Measurements from ENCODE around the gene HYAL2. TPM values are rescaled to one million over a fixed set of nuclear protein-coding genes. Genes with fewer than 3 reads are reported as not detected.

HYAL2 gene
- total RNA-seq, 1 donor from 2014 or later: 48.4 TPM

DNA sequence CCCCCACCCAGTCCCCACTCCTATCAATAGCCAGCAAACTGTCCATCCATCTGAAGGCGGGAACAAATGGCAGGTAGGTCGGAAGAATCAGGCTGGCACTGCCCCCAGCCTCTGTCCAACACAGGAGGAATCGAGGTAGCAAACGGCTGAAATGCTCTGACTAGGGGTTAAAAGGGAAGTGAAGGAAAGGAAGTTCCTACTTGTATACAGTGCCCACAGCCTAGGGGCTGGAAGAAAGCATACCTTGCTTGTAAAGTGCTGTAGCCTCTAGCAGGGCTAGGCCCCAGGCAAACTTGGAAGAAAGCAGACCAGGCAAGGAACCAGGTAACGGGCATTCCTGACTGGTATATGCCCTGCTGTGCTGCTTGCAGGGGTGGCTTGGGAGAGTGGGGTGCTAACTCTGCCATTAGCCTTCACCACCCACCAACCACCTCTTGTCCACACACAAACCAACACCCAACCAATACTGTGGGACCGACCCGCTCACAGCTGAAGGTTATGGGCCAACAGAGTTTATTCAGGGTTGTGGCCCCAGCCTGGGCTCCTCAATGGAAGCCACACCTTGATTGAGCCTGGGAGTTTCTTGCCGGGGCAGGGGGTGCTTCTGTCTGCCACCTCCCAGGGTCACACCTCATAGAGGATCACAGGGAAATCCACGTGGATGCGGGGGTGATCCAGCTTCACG, 3.1 kb upstream of the HYAL2 start:
- Mint-ChIP-seq H3K27me3 (ENCODE audit: unreplicated experiment) (peaks cover 3% of the 10 kb centered on the region), H3K27ac (ENCODE audit: unreplicated experiment) (no peak overlapping the region), H3K36me3 (ENCODE audit: unreplicated experiment) (no peaks in the 10 kb centered on the region), H3K4me1 (ENCODE audit: low read depth, unreplicated experiment) (peaks cover 6% of the 10 kb centered on the region), H3K4me3 (ENCODE audit: unreplicated experiment) (no peak overlapping the region), H3K9me3 (ENCODE audit: unreplicated experiment) (peaks cover 6% of the 10 kb centered on the region)
- no peak for DNase-seq
- TF ChIP-seq, protein P1, sequence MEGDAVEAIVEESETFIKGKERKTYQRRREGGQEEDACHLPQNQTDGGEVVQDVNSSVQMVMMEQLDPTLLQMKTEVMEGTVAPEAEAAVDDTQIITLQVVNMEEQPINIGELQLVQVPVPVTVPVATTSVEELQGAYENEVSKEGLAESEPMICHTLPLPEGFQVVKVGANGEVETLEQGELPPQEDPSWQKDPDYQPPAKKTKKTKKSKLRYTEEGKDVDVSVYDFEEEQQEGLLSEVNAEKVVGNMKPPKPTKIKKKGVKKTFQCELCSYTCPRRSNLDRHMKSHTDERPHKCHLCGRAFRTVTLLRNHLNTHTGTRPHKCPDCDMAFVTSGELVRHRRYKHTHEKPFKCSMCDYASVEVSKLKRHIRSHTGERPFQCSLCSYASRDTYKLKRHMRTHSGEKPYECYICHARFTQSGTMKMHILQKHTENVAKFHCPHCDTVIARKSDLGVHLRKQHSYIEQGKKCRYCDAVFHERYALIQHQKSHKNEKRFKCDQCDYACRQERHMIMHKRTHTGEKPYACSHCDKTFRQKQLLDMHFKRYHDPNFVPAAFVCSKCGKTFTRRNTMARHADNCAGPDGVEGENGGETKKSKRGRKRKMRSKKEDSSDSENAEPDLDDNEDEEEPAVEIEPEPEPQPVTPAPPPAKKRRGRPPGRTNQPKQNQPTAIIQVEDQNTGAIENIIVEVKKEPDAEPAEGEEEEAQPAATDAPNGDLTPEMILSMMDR (IDR thresholded peaks at IDR 0.05; ENCODE audit: partially characterized antibody, unreplicated experiment): no peak

DNA sequence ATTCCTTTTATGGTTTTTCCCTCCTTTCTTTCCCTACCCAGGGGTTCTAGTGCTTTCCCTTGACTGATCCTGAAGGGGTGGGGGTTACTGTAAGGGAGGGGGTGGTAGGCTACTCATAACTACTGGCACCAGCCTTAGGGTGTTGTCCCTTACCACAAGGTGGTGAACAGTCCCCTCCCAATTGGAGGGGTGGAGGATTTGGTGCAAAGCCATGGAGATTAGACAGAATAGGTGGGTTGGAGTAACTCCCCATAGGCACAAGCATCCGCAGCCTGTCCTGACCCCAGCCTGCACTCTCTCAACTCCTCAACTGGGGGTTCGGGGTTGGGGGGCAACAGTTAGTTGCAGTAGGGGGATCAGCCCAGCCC, 2.6 kb upstream of the HYAL2 start:
- H3K4me1 Mint-ChIP-seq (ENCODE audit: low read depth, unreplicated experiment): peaks cover 10% of the 10 kb centered on the region
- H3K9me3 Mint-ChIP-seq (ENCODE audit: unreplicated experiment): peaks cover 6% of the 10 kb centered on the region
- H3K27ac Mint-ChIP-seq (ENCODE audit: unreplicated experiment): no peak overlapping the region
- peaks cover 8% of the 10 kb centered on the region for H3K27me3 Mint-ChIP-seq (ENCODE audit: unreplicated experiment)
- H3K36me3 Mint-ChIP-seq (ENCODE audit: unreplicated experiment): no peaks in the 10 kb centered on the region
- no peak for DNase-seq
- no peak overlapping the region for H3K4me3 Mint-ChIP-seq (ENCODE audit: unreplicated experiment)
- TF ChIP-seq, protein P1 (IDR thresholded peaks at IDR 0.05; ENCODE audit: partially characterized antibody, unreplicated experiment): no peak

DNA sequence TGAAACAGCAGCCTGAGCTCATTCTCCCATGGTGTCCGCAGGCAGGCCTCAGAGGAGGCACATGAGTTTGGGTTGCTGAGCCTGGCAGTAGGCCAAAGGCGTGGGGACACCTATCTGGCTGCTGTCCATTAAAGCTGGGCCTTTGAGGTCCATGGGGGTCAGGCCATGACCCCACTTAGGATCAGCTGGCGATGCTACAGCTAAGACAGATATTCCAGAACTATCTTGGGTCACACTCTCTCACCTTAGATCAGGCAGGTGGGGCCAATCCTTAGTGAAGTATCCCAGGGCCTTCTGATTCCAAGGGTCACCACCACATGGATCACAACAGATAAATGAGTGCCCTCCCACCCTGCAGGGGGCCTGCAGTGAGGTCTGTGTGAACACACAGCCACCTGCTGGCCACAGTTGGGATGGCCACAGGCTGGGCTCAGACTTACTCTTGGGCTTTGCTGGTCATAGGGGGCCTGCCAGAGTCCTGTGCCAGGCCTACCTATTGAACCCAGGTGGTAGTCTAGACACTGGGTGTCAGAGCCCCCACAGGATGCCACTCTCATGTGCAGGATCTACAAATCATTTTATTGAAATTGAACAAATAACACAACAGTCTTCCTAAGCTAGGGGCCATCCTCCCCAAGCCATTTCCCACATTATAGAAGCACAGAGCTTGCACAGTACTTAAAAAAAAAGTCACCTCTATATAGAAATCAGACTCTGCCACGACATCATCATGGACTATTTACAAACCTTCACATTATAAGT, 2.0 kb upstream of the HYAL2 start:
- H3K4me1 Mint-ChIP-seq (ENCODE audit: low read depth, unreplicated experiment): peaks cover 13% of the 10 kb centered on the region
- DNase-seq: peak; percentile 92
- TF ChIP-seq, protein P1 (IDR thresholded peaks at IDR 0.05; ENCODE audit: partially characterized antibody, unreplicated experiment): peak; percentile 93
- H3K4me3 Mint-ChIP-seq (ENCODE audit: unreplicated experiment): no peak overlapping the region
- H3K36me3 Mint-ChIP-seq (ENCODE audit: unreplicated experiment): no peaks in the 10 kb centered on the region
- H3K9me3 Mint-ChIP-seq (ENCODE audit: unreplicated experiment): peaks cover 6% of the 10 kb centered on the region
- H3K27me3 Mint-ChIP-seq (ENCODE audit: unreplicated experiment): peaks cover 8% of the 10 kb centered on the region
- H3K27ac Mint-ChIP-seq (ENCODE audit: unreplicated experiment): no peak overlapping the region

DNA sequence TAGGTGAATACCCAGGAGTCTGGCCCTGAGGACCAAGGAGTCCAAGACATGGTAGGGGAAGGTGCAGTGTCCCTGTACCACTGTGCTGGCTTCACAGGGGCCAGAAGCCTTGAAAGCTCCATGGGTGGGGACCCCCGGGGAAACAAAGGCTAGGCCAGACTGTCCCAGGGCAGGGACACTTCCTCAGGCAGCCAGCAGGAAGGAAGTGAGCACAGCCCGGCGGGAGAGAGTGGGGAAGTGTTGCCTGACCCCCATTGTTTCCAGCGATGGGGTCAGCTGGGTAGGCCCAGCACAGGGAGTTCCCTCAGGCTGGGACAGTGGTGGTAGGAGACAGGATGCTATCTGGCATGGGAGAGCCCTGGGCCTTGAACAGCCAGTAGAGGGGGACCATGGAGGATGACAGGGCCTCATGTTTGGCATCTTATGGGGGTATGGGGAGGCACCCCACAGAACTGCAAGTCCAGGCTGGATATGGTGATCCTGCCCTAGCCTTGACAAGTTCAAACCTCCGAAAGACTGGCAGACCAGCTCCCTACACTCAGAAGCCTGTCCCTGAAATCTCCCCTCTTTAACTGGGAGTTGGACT, 1.2 kb upstream of the HYAL2 start:
- TF ChIP-seq, protein P1 (IDR thresholded peaks at IDR 0.05; ENCODE audit: partially characterized antibody, unreplicated experiment): no peak
- no peaks in the 10 kb centered on the region for H3K36me3 Mint-ChIP-seq (ENCODE audit: unreplicated experiment)
- peaks cover 8% of the 10 kb centered on the region for H3K27me3 Mint-ChIP-seq (ENCODE audit: unreplicated experiment)
- no peak for DNase-seq
- H3K9me3 Mint-ChIP-seq (ENCODE audit: unreplicated experiment): peaks cover 6% of the 10 kb centered on the region
- no peak overlapping the region for H3K27ac Mint-ChIP-seq (ENCODE audit: unreplicated experiment)
- no peak overlapping the region for H3K4me3 Mint-ChIP-seq (ENCODE audit: unreplicated experiment)
- peaks cover 17% of the 10 kb centered on the region for H3K4me1 Mint-ChIP-seq (ENCODE audit: low read depth, unreplicated experiment)

All from glutamatergic neuron (in vitro differentiated cells).